ENCODE data around the gene HRK.

Gene HRK

DNA sequence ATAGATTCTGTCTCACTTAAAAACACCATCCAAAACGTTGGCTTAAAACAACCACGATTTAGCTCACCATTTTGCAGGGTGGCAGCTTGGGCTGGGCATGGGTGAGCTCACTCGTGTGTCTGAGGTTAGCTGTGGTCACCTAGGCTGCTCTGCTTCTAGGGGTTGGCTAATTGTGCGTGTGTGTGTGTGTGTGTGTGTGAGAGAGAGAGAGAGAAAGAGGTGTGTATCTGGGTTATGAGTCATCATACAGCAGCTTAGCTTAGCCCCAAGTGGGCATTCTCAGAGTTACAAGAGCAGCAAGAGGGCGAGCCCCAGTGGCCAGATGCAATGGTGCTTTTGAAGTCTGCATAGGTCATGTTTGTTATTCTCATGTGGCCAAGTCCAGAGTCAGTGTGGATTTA, 35.5 kb upstream of the HRK start:
- ChIA-PET POLR2A (no interaction called here), CTCF (interaction anchor here (0.6 to 1.0 kb wide), 3 partner anchors 136 to 219 kb away, joined by 3 to 4 read pairs (median 3); no protein-coding TSS in a partner anchor)
- no peak for TF ChIP-seq PKNOX1 (IDR thresholded peaks at IDR 0.05)
- no peak for TF ChIP-seq SP1 (IDR thresholded peaks at IDR 0.05)
- no peak for TF ChIP-seq BHLHE40 (IDR thresholded peaks at IDR 0.05; ENCODE audit: borderline replicate concordance)
- TF ChIP-seq SUZ12 (IDR thresholded peaks at IDR 0.05): no peak
- no peak for TF ChIP-seq NFRKB (IDR thresholded peaks at IDR 0.05)
- no peak for TF ChIP-seq CTBP1 (IDR thresholded peaks at IDR 0.05; ENCODE audit: borderline replicate concordance)
- TF ChIP-seq FOXM1 (IDR thresholded peaks at IDR 0.05; ENCODE audit: borderline replicate concordance): no peak
- no peak for TF ChIP-seq HDGF (IDR thresholded peaks at IDR 0.05; ENCODE audit: borderline replicate concordance)
- TF ChIP-seq FOXA1 (IDR thresholded peaks at IDR 0.05): no peak
- no peak for TF ChIP-seq FOXK2 (IDR thresholded peaks at IDR 0.05)
- TF ChIP-seq ZNF384 (IDR thresholded peaks at IDR 0.05): no peak
- no peak for TF ChIP-seq LEF1 (IDR thresholded peaks at IDR 0.05; ENCODE audit: borderline replicate concordance)
- DNase-seq (ENCODE audit: extremely low spot score): no peak

- POLR2A ChIA-PET: no interaction called here
- TF ChIP-seq FOXM1 (IDR thresholded peaks at IDR 0.05; ENCODE audit: borderline replicate concordance): no peak
- no peak for TF ChIP-seq SUZ12 (IDR thresholded peaks at IDR 0.05)
- no peak for TF ChIP-seq SP1 (IDR thresholded peaks at IDR 0.05)
- peak; percentile 41 for TF ChIP-seq PKNOX1 (IDR thresholded peaks at IDR 0.05)
- TF ChIP-seq TARDBP (IDR thresholded peaks at IDR 0.05): no peak
- no peak for TF ChIP-seq L3MBTL2 (conservative IDR thresholded peaks at IDR 0.05)
- no peak for TF ChIP-seq NFRKB (IDR thresholded peaks at IDR 0.05)
- CTCF ChIA-PET: interaction anchor here (0.8 to 1.0 kb wide), 2 partner anchors 188 to 220 kb away, joined by 3 to 4 read pairs; no protein-coding TSS in a partner anchor
- no peak for DNase-seq (ENCODE audit: extremely low spot score)
Observed at GRCh38 chr12:116916122-116916521, 34.9 kb upstream of the HRK start.

- CTCF ChIA-PET: no interaction called here
- TF ChIP-seq CTBP1 (IDR thresholded peaks at IDR 0.05; ENCODE audit: borderline replicate concordance) (no peak), ZNF384 (IDR thresholded peaks at IDR 0.05) (no peak), SP1 (IDR thresholded peaks at IDR 0.05) (no peak), NFRKB (IDR thresholded peaks at IDR 0.05) (no peak), SUZ12 (IDR thresholded peaks at IDR 0.05) (no peak)
- DNase-seq (ENCODE audit: extremely low spot score): no peak
- POLR2A ChIA-PET: no interaction called here
Observed at GRCh38 chr12:116915326-116915725, 34.1 kb upstream of the HRK start.

- peak; percentile 88 for DNase-seq (ENCODE audit: extremely low spot score)
- ChIA-PET CTCF (no interaction called here), POLR2A (no interaction called here)
- TF ChIP-seq PKNOX1 (IDR thresholded peaks at IDR 0.05) (peak; percentile 65), L3MBTL2 (conservative IDR thresholded peaks at IDR 0.05) (peak; percentile 92), NFRKB (IDR thresholded peaks at IDR 0.05) (no peak), ELF4 (IDR thresholded peaks at IDR 0.05) (no peak), CTBP1 (IDR thresholded peaks at IDR 0.05; ENCODE audit: borderline replicate concordance) (no peak; the same call in 1 of the 2 replicates), ARNT (IDR thresholded peaks at IDR 0.05) (no peak), HDGF (IDR thresholded peaks at IDR 0.05; ENCODE audit: borderline replicate concordance) (no peak), FOXK2 (IDR thresholded peaks at IDR 0.05) (no peak), ZNF384 (IDR thresholded peaks at IDR 0.05) (no peak), SUZ12 (IDR thresholded peaks at IDR 0.05) (no peak), TARDBP (IDR thresholded peaks at IDR 0.05) (peak; percentile 83), LEF1 (IDR thresholded peaks at IDR 0.05; ENCODE audit: borderline replicate concordance) (no peak), SP1 (IDR thresholded peaks at IDR 0.05) (no peak), FOXM1 (IDR thresholded peaks at IDR 0.05; ENCODE audit: borderline replicate concordance) (no peak), FOXA1 (IDR thresholded peaks at IDR 0.05) (no peak), BHLHE40 (IDR thresholded peaks at IDR 0.05; ENCODE audit: borderline replicate concordance) (no peak)
Observed at GRCh38 chr12:116910645-116911451, 29.6 kb upstream of the HRK start, which contains the start of gene FBXW8. FBXW8 (plus strand) TSS chr12:116910950; CDS start chr12:116911038, 88 bp downstream.

DNA sequence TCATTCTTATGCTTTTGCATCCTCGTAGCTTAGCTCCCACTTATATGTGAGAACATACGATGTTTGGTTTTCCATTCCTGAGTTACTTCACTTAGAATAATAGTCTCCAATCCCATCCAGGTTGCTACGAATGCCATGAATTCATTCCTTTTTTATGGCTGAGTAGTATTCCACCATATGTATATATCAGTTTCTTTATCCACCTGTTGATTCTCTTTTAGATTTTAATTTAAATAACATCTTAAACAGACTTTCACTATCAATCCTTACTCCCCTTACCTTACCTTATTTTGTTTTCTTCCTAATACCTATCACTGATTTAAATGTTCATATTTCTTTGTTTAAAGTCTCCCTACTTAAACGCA, 29.0 kb upstream of the HRK start:
- CTCF ChIA-PET: no interaction called here
- DNase-seq (ENCODE audit: extremely low spot score): no peak
- POLR2A ChIA-PET: no interaction called here
- TF ChIP-seq BHLHE40 (IDR thresholded peaks at IDR 0.05; ENCODE audit: borderline replicate concordance): no peak
- no peak for TF ChIP-seq NFRKB (IDR thresholded peaks at IDR 0.05)
- no peak for TF ChIP-seq SUZ12 (IDR thresholded peaks at IDR 0.05)
- no peak for TF ChIP-seq TARDBP (IDR thresholded peaks at IDR 0.05)
- TF ChIP-seq ZNF384 (IDR thresholded peaks at IDR 0.05): no peak
- no peak for TF ChIP-seq L3MBTL2 (conservative IDR thresholded peaks at IDR 0.05)
- no peak for TF ChIP-seq ARNT (IDR thresholded peaks at IDR 0.05)
- no peak for TF ChIP-seq FOXM1 (IDR thresholded peaks at IDR 0.05; ENCODE audit: borderline replicate concordance)
- TF ChIP-seq CTBP1 (IDR thresholded peaks at IDR 0.05; ENCODE audit: borderline replicate concordance): no peak
- TF ChIP-seq HDGF (IDR thresholded peaks at IDR 0.05; ENCODE audit: borderline replicate concordance): no peak
- no peak for TF ChIP-seq LEF1 (IDR thresholded peaks at IDR 0.05; ENCODE audit: borderline replicate concordance)
- no peak for TF ChIP-seq SP1 (IDR thresholded peaks at IDR 0.05)
- TF ChIP-seq ELF4 (IDR thresholded peaks at IDR 0.05): no peak

- CTCF ChIA-PET: no interaction called here
Observed at GRCh38 chr12:116906285-116906684, 25.0 kb upstream of the HRK start.

More at GRCh38 chr12:116906285-116906684, 25.0 kb upstream of the HRK start:
- no peak for TF ChIP-seq CTBP1 (IDR thresholded peaks at IDR 0.05; ENCODE audit: borderline replicate concordance)
- TF ChIP-seq LEF1 (IDR thresholded peaks at IDR 0.05; ENCODE audit: borderline replicate concordance): no peak
- TF ChIP-seq TARDBP (IDR thresholded peaks at IDR 0.05): no peak
- TF ChIP-seq SP1 (IDR thresholded peaks at IDR 0.05): no peak
- TF ChIP-seq FOXM1 (IDR thresholded peaks at IDR 0.05; ENCODE audit: borderline replicate concordance): no peak
- TF ChIP-seq PKNOX1 (IDR thresholded peaks at IDR 0.05): no peak
- no peak for TF ChIP-seq ELF4 (IDR thresholded peaks at IDR 0.05)
- no peak for TF ChIP-seq ARNT (IDR thresholded peaks at IDR 0.05)
- TF ChIP-seq SUZ12 (IDR thresholded peaks at IDR 0.05): no peak
- no peak for TF ChIP-seq NFRKB (IDR thresholded peaks at IDR 0.05)
- no peak for TF ChIP-seq HDGF (IDR thresholded peaks at IDR 0.05; ENCODE audit: borderline replicate concordance)
- DNase-seq (ENCODE audit: extremely low spot score): no peak
- POLR2A ChIA-PET: no interaction called here
